ENCODE results near the gene ITGB1. TPM values are rescaled to one million over a fixed set of nuclear protein-coding genes. Genes with fewer than 3 reads are reported as not detected.

ITGB1 gene
- total RNA-seq, 1 donor from 2014 or later = 87.4 TPM

- ChIA-PET CTCF (no interaction called here), POLR2A (interaction anchor here (0.6 kb wide), 1 partner anchor 31 kb away, joined by 6 read pairs; no protein-coding TSS in a partner anchor)
- Mint-ChIP-seq H3K9me3 (no peaks in the 10 kb centered on the region), H3K27ac (no peak overlapping the region), H3K4me3 (no peak overlapping the region), H3K36me3 (ENCODE audit: low read depth) (peaks cover 6% of the 10 kb centered on the region), H3K4me1 (peaks cover 79% of the 10 kb centered on the region), H3K27me3 (no peaks in the 10 kb centered on the region)
- TF ChIP-seq CTCF (IDR thresholded peaks at IDR 0.05) = no peak
- ATAC-seq (ENCODE audit: low read depth) = no peak
- no peak for DNase-seq
- intact Hi-C loops (cut with micrococcal nuclease) = loop anchor here (10.0 kb wide), 1 partner anchor 1188 kb away; no protein-coding TSS in a partner anchor
These were observed 5.3 kb downstream of the ITGB1 start for GRCh38 chr10:32952541-32953276.

GRCh38 chr10:32952094-32952493 is 5.9 kb downstream of the ITGB1 start:
- Mint-ChIP-seq H3K9me3 (no peaks in the 10 kb centered on the region), H3K4me1 (peaks cover 82% of the 10 kb centered on the region), H3K27me3 (no peaks in the 10 kb centered on the region), H3K36me3 (ENCODE audit: low read depth) (peaks cover 7% of the 10 kb centered on the region), H3K4me3 (no peak overlapping the region), H3K27ac (no peak overlapping the region)
- intact Hi-C loops (cut with micrococcal nuclease) = loop anchor here (10.0 kb wide), 1 partner anchor 1187 kb away; no protein-coding TSS in a partner anchor
- DNase-seq (no peak), ATAC-seq (ENCODE audit: low read depth) (no peak)
- CTCF ChIA-PET = no interaction called here
- no peak for TF ChIP-seq CTCF (IDR thresholded peaks at IDR 0.05)
- POLR2A ChIA-PET = no interaction called here

GRCh38 chr10:32951111-32951510 is 6.9 kb downstream of the ITGB1 start:
- no peak for ATAC-seq (ENCODE audit: low read depth)
- no peaks in the 10 kb centered on the region for H3K9me3 Mint-ChIP-seq
- H3K27me3 Mint-ChIP-seq = no peaks in the 10 kb centered on the region
- H3K27ac Mint-ChIP-seq = no peak overlapping the region
- intact Hi-C loops (cut with micrococcal nuclease) = loop anchor here (10.0 kb wide), 1 partner anchor 1186 kb away; no protein-coding TSS in a partner anchor
- H3K4me1 Mint-ChIP-seq = peaks cover 76% of the 10 kb centered on the region
- no peak for DNase-seq
- CTCF ChIA-PET = no interaction called here
- no peak for TF ChIP-seq CTCF (IDR thresholded peaks at IDR 0.05)
- POLR2A ChIA-PET = no interaction called here
- H3K4me3 Mint-ChIP-seq = no peak overlapping the region
- H3K36me3 Mint-ChIP-seq (ENCODE audit: low read depth) = peaks cover 7% of the 10 kb centered on the region

- Mint-ChIP-seq H3K4me3 (no peak overlapping the region), H3K27me3 (no peaks in the 10 kb centered on the region), H3K27ac (no peak overlapping the region), H3K36me3 (ENCODE audit: low read depth) (peaks cover 9% of the 10 kb centered on the region), H3K4me1 (peaks cover 75% of the 10 kb centered on the region), H3K9me3 (no peaks in the 10 kb centered on the region)
- intact Hi-C loops (cut with micrococcal nuclease) = loop anchor here (10.0 kb wide), 1 partner anchor 1186 kb away; no protein-coding TSS in a partner anchor
- DNase-seq = no peak
- TF ChIP-seq CTCF (IDR thresholded peaks at IDR 0.05) = no peak
- ChIA-PET POLR2A (interaction anchor here (0.5 kb wide), 1 partner anchor 30 kb away, joined by 3 read pairs; no protein-coding TSS in a partner anchor), CTCF (no interaction called here)
- no peak for ATAC-seq (ENCODE audit: low read depth)
These were observed 7.4 kb downstream of the ITGB1 start for GRCh38 chr10:32950591-32951108.

- intact Hi-C loops (cut with micrococcal nuclease) = no loop called here
- Mint-ChIP-seq H3K27me3 (no peaks in the 10 kb centered on the region), H3K4me3 (no peak overlapping the region), H3K9me3 (no peaks in the 10 kb centered on the region), H3K4me1 (peaks cover 73% of the 10 kb centered on the region), H3K36me3 (ENCODE audit: low read depth) (peaks cover 10% of the 10 kb centered on the region), H3K27ac (no peak overlapping the region)
- no peak for DNase-seq
- ChIA-PET POLR2A (no interaction called here), CTCF (no interaction called here)
- no peak for ATAC-seq (ENCODE audit: low read depth)
- TF ChIP-seq CTCF (IDR thresholded peaks at IDR 0.05) = no peak
These were observed 8.8 kb downstream of the ITGB1 start for GRCh38 chr10:32949221-32949678.

Measured in activated B cell treated with CpG ODN at 0.5 μM for 24 hours (primary cell).